HG02943 (cell line): ENCODE measurements around the gene MED25.
A peak's percentile ranks its signal among the peaks of the same experiment; 100 is the strongest.
"Not testable (repeated sequence)": the region's sequence is repeated elsewhere in the genome, so short reads cannot be mapped to it uniquely, and the experiment has no call there.

Source experiments
- ATAC-seq: cut with Tn5 transposase; IDR thresholded peaks from one replicate; pipeline ENCODE4 v1.9.1; 2021; ENCODE audit warnings: mild to moderate bottlenecking, low read depth, moderate library complexity; ENCODE audit not compliant: unreplicated experiment

MED25 gene

GRCh38 chr19:49812997-49813861 is 4.9 kb upstream of the MED25 start, which contains the start of gene FUZ:
Gene FUZ, minus strand, starts transcription at chr19:49813292. Its CDS starts 186 bp downstream, at chr19:49813106.
- ATAC-seq = peak; percentile 54

- ATAC-seq = no peak
These were observed 4.1 kb upstream of the MED25 start for GRCh38 chr19:49814010-49814409.

- ATAC-seq = no peak
These were observed 1.5 kb upstream of the MED25 start for GRCh38 chr19:49816590-49816989.

- no peak for ATAC-seq
These were observed 721 bp downstream of the MED25 start for GRCh38 chr19:49818649-49819370.

GRCh38 chr19:49819452-49820115 is 1.5 kb downstream of the MED25 start:
- ATAC-seq = not testable (repeated sequence)

- ATAC-seq = no peak
These were observed 2.0 kb downstream of the MED25 start for GRCh38 chr19:49820125-49820524.

- ATAC-seq = no peak
These were observed 5.4 kb downstream of the MED25 start for GRCh38 chr19:49823472-49823871.

GRCh38 chr19:49824662-49825061 is 6.6 kb downstream of the MED25 start:
- no peak for ATAC-seq

- no peak for ATAC-seq
These were observed 8.9 kb downstream of the MED25 start for GRCh38 chr19:49827034-49827433.

GRCh38 chr19:49829200-49829599 is 11.1 kb downstream of the MED25 start:
- ATAC-seq = no peak

GRCh38 chr19:49829721-49830120 is 11.6 kb downstream of the MED25 start:
- no peak for ATAC-seq

GRCh38 chr19:49830766-49831165 is 12.7 kb downstream of the MED25 start:
- ATAC-seq = no peak

GRCh38 chr19:49831592-49831991 is 13.5 kb downstream of the MED25 start:
- no peak for ATAC-seq

GRCh38 chr19:49832556-49832955 is 14.5 kb downstream of the MED25 start:
- ATAC-seq = no peak

GRCh38 chr19:49833599-49833998 is 15.5 kb downstream of the MED25 start:
- no peak for ATAC-seq

- ATAC-seq = no peak
These were observed 17.5 kb downstream of the MED25 start for GRCh38 chr19:49835562-49835961.

GRCh38 chr19:49836176-49837008 is 18.3 kb downstream of the MED25 start:
- no peak for ATAC-seq

GRCh38 chr19:49837009-49837310 is 18.9 kb downstream of the MED25 start:
- ATAC-seq = no peak

GRCh38 chr19:49837425-49837824 is 19.3 kb downstream of the MED25 start:
- ATAC-seq = no peak

GRCh38 chr19:49838885-49839588 is 20.9 kb downstream of the MED25 start:
- ATAC-seq = no peak
